HG03432 (cell line): ENCODE measurements around the gene AUTS2.
A peak's percentile ranks its signal among the peaks of the same experiment; 100 is the strongest.

Source experiments
- ATAC-seq: cut with Tn5 transposase; IDR thresholded peaks from one replicate; pipeline ENCODE4 v1.9.1; 2021; ENCODE audit warnings: mild to moderate bottlenecking, moderate library complexity; ENCODE audit not compliant: unreplicated experiment

The AUTS2 gene

GRCh38 chr7:69599286-69599954, 1.1 kb downstream of the AUTS2 start:
- no peak for ATAC-seq

DNA sequence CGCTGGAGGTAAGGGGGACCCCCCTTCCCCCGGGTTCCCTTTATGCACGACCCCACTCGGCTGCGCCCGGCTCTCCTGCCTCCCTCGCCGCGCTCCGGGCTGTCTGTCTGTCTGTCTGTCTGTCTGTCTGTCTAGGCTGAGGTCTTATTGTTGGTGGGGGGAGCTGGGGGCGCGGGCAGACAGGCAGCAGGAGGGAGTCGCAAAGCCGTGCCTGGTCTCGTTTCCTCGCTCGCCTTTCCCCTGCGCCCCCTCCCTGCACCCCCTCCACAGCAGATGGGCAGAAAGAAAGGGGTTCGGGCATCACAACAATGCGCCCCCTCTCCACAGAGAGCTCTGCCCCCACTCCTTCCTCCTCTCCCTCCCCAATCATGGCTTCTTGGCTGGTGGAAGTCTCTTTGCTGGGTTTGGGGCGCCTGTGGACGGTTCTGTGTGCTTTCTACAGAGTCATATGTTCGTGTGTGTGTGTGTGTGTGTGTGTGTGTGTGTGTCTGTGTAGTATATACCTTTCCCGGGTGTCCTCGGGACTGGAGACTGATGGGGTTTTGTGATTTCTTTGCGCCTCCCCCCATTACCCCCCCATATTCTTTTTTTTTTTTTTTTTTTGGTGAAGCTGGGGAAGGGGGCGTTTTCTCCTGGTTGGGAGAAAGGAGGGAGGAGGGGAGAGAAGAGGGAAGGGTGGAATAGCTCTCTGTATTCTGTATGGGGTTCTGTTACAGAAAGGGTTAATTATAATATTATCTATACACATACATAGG, 1.9 kb downstream of the AUTS2 start:
- ATAC-seq: no peak

DNA sequence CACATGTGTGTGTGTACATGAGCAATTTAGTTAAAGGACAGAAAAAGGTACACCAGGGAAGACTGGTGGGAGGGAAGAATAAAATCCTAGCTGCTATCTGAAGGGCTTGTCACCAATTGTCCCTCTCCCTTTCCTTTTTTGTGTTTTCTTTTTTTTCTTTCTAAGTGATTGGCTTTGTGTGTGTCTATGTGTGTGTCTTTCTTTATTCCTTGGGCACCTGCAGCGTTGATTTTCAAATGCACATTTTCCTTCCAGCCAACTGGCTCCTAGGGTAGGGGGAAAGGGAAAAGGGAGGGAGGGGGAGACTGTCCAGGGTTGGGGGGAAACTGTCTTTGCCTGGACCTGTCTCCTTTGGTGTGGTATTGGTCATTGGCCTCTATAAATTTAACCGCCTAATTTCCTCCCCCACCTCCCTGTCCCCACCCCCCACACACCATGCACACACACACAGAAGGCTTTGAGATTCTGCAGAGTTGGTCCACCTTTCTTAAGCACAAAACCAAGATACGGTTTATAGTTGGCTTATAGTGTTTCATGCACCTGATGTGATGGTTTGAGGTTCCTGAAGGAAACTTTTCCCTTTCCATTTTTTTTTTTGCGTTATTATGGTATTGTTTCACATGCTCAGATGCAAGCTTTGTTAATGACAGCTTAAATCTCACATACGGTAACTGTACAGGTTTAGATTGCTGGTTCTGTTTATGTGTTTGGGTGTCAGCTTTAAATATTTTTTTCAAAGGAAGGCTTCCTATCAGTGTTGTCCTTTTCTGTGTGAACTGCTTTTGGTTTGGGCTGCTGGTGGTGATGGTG, 2.6 kb downstream of the AUTS2 start:
- ATAC-seq: no peak

GRCh38 chr7:69602522-69602921, 4.2 kb downstream of the AUTS2 start:
- no peak for ATAC-seq

DNA sequence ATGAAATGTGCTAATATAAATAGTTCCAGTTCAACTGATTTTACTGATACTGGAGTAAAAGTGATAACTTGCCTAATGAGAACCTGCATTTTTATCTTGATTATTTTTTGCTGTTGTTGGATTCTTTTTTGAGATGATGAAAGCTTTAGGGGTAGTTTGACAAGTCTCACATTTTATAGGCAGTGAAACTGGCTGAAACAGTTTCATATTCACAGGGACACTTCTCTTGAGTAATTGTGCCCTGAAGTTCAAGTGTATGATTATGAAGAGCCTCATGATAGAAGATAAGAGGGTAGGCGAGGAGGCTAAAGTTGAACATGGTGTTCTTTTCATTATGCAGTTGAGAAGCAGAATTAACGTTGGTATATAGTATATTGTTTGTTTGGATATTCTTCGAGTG, 5.1 kb downstream of the AUTS2 start:
- peak; percentile 41 for ATAC-seq

- peak; percentile 86 for ATAC-seq
These were observed 5.7 kb downstream of the AUTS2 start for GRCh38 chr7:69603937-69604494.

DNA sequence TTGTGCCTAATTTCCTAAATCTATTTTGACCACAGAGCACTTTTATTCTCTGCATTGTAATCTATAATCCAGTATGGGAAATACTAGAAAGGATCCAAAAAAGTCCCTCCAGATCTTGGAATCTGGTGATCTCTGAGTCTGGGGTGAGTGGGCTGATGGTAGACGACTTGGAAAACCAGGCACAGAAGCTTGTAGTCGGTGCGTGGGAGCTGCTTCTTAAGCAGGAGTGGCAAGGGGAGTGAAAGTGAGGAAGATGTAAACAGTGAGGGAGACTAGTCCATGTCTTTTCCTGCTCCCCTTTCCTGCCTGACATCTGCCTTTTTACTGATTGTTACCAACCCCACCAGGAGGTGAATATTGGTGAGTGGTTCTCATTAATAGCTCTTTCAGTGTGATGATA, 6.8 kb downstream of the AUTS2 start:
- ATAC-seq: no peak

DNA sequence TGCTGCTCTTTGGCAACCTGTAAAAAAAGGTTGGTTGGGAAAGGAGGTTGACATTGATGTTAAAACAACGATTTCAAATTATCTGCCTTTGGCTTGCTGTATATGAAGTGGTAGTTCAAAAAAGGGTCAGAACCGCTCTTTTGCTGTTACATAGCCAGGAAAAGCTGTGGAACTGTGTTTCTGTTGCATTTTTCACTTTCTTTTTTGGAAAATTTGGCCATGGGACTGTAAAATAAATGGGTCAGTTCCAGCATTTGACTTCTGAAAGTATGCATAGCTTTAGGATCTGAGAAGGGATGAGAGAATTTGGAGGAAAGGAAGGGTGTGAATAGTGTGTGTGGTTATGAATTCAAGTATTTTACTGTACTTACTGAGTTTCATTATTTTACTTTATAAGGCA, 7.3 kb downstream of the AUTS2 start:
- ATAC-seq: no peak

DNA sequence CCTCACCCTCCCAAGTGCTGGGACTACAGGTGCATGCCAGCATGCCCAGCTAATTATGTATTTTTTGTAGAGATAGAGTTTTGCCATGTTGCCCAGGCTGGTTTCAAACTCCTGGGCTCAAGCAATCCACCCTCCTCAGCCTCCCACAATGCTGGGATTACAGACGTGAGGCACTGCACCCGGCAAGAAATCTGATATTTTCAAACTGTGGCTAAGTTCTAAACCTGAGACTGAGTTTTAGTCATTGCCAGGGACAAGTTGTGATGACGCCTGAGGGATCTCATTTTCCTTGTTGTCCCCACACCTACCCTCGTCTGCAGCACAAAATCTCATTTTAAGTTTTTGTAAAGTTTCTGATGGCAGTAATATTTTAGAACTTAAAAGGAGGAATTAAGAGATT, 9.8 kb downstream of the AUTS2 start:
- no peak for ATAC-seq

- no peak for ATAC-seq
These were observed 10.6 kb downstream of the AUTS2 start for GRCh38 chr7:69608878-69609277.

GRCh38 chr7:69609541-69610373, 11.5 kb downstream of the AUTS2 start:
- no peak for ATAC-seq

DNA sequence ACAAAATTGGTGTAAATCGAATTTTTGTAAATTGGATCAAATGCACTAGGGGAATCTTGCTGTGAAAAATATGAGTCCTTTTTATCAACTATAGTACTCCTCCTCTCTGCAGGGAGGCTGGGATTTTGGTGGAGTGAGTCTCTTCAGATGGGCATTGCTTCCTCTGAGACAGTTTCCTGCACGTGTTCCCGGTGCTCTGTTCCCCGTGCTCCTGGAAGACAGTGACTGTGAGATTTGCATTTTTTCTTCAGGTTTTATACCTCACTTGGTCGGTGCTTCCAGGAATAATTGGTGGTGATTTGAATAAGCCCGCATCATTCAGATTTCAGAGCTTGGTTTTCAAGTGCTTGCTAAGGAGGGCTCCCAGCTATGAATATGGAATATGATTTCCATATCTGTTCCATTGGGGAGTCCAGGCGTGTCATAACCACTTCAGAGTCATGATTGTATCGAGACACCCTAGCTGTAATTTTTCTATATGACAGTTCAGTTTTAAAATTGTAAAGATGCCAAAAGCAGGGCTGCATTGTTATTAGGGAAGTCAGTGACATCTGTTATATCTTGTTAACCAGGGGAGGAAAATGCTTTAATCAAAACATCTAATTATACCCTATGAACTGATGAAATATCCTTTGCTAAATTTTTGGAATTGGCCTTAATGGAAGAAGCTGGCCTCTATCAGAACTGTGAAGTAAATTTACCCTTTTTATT, 12.3 kb downstream of the AUTS2 start:
- ATAC-seq: no peak

DNA sequence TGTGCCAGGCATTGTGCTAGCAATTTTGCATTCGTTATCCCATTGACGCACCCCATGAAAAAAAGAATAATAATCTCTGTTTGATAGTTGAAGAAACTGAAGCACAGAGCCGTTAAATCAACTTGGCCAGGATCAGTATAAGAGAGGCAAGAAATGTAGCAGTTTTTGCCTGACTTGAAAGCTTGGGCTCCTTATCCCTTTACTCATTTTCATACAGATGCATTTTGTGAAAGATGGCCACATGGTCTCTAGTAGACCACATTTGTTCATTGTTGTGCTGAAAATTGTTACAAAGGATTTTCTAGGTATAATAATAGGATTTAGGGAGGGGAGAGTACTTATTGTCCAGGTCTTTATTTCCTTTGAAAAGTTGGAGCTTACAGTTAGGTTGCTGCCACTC, 14.7 kb downstream of the AUTS2 start:
- no peak for ATAC-seq

- ATAC-seq: no peak
These were observed 15.6 kb downstream of the AUTS2 start for GRCh38 chr7:69613846-69614245.

DNA sequence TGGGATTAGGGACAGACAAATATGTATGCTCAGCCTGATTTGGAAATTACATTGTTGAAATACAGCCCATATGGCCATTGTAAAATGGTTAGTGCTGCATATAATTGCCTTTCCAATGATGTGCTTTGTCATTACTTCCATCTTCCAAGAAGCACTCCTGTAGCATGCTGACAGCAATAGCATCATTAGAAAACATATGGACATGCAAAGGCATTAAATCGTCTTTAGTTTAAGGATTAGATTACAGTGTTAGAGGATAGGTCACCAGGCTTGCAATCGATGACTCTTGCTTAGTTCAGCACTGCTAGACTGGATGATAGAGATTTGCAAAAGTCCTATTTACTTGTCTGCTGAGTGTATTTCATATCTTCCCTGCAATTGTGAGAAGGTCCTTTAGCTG, 17.4 kb downstream of the AUTS2 start:
- no peak for ATAC-seq

- no peak for ATAC-seq
These were observed 19.1 kb downstream of the AUTS2 start for GRCh38 chr7:69617364-69617763.

DNA sequence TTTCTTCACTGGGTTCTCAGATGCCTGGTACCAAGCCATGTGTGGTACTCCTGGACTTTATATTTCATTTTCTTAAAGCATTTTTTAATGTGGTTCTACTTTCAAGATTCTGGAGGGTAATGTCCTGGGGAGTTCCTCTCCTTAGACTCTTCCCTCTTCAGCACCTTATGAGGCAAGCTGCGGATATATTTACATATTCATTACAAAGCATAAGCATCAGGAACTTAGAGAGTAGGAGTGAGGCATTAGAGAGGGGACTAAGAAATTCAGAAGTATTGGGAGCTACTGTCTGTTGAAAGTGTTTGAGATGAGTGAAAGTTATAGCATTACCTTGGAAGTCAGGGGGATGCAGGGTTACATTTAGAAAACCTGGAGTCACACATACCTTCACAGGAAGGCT, 20.8 kb downstream of the AUTS2 start:
- peak; percentile 37 for ATAC-seq

DNA sequence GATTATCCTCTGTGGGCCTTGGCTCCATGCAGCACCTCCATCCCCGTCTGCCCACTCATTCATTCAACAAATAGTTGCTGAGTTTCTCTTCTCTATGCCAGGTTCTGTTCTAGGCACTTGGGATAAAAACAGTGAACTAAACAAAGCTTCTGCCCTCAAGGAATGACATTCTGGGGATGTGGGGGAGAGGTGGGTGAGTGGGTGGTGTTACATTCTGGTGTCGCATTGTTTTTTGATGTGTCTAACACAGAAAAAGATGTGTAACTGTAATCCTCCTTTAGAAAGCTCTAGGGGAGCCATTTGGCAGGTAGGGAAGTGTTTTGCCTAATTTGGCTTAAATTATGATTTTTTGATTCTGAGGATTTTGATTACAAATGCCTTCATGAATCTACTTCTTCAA, 21.4 kb downstream of the AUTS2 start:
- no peak for ATAC-seq

DNA sequence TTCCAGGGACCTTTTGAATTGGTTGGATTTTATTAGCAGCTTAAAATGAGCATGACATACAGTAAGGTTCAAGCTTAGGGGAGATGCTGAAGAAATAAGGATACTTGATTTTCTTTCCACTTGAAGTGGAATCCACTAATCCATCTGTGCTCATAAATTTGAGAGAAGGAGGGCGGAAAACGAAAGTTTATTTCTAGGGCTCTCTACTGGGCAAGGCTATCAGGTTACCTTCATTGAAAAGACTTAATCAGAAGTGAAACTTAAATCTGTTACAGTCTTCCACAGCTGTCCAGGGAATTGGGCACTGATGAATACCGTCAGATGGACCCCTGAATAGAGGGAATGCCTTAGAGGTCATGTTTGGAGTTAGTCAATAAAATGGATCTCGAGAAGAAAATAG, 21.8 kb downstream of the AUTS2 start:
- no peak for ATAC-seq

DNA sequence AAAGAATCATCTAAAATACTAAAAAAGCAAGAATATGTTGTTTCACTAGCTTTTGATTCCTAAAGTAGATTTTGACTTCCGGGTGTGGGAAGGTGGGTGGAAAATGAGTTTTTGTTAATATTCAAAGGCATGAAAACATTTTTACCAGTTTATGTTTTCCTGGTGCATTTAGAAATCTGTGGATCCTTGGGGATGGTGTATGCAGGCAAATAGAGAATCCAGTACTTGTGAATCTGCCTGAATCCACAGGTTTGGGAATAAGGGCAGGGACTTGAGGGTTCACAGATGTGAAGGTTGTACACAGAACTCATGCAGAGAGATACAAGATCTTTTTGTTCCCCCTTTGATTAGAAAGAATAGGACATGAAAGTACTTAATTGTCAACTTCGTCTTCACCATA, 22.4 kb downstream of the AUTS2 start:
- ATAC-seq: no peak
